ENCODE results near the gene CRB1.

Gene CRB1

GRCh38 chr1:197462539-197462938 lies 194.5 kb downstream of the CRB1 start:
- no peak for TF ChIP-seq EZH2phosphoT487 (IDR thresholded peaks at IDR 0.05; ENCODE audit: borderline replicate concordance)
- no peak for TF ChIP-seq CTCF (conservative IDR thresholded peaks at IDR 0.05; ENCODE audit: low read length)
- Histone ChIP-seq H3K36me3 (ENCODE audit: insufficient read depth, low read length) (no peaks in the 10 kb centered on the region), H3K9me3 (ENCODE audit: insufficient read depth, low read depth, low read length) (no peaks in the 10 kb centered on the region), H3K4me1 (ENCODE audit: insufficient read depth, low read length, poor library complexity, severe bottlenecking) (peaks cover 62% of the 10 kb centered on the region), H3K4me3 (ENCODE audit: low read length, poor library complexity, severe bottlenecking) (no peak overlapping the region), H3K27me3 (ENCODE audit: insufficient read depth, low read length, poor library complexity, severe bottlenecking) (no peaks in the 10 kb centered on the region), H3K79me2 (ENCODE audit: insufficient read depth, low read length) (no peaks in the 10 kb centered on the region), H3K9ac (ENCODE audit: low read depth, low read length, poor library complexity, severe bottlenecking) (no peak overlapping the region), H3K4me2 (ENCODE audit: low read depth, low read length, poor library complexity, severe bottlenecking) (peak overlapping the region; percentile 22), H4K20me1 (ENCODE audit: insufficient read depth, low read length, poor library complexity, severe bottlenecking) (no peaks in the 10 kb centered on the region), H2AFZ (ENCODE audit: low read length) (peak overlapping the region; percentile 72), H3F3A (ENCODE audit: low read depth) (peaks cover 3% of the 10 kb centered on the region; the same call in 1 of the 2 replicates), H3K9me2 (replicated peaks; ENCODE audit: low read depth, low read length) (no peaks in the 10 kb centered on the region)

- no peak for TF ChIP-seq EZH2phosphoT487 (IDR thresholded peaks at IDR 0.05; ENCODE audit: borderline replicate concordance)
- no peak for TF ChIP-seq CTCF (conservative IDR thresholded peaks at IDR 0.05; ENCODE audit: low read length)
- H3K4me2 ChIP-seq (ENCODE audit: low read depth, low read length, poor library complexity, severe bottlenecking): peak overlapping the region; percentile 22
- H3K27me3 ChIP-seq (ENCODE audit: insufficient read depth, low read length, poor library complexity, severe bottlenecking): no peaks in the 10 kb centered on the region
- no peak overlapping the region for H3K4me3 ChIP-seq (ENCODE audit: low read length, poor library complexity, severe bottlenecking)
- H3K79me2 ChIP-seq (ENCODE audit: insufficient read depth, low read length): no peaks in the 10 kb centered on the region
- peaks cover 3% of the 10 kb centered on the region; the same call in 1 of the 2 replicates for H3F3A ChIP-seq (ENCODE audit: low read depth)
- H3K9me2 ChIP-seq (replicated peaks; ENCODE audit: low read depth, low read length): no peaks in the 10 kb centered on the region
- H4K20me1 ChIP-seq (ENCODE audit: insufficient read depth, low read length, poor library complexity, severe bottlenecking): no peaks in the 10 kb centered on the region
- H3K4me1 ChIP-seq (ENCODE audit: insufficient read depth, low read length, poor library complexity, severe bottlenecking): peaks cover 68% of the 10 kb centered on the region
- H3K9me3 ChIP-seq (ENCODE audit: insufficient read depth, low read depth, low read length): no peaks in the 10 kb centered on the region
- peak overlapping the region; percentile 72 for H2AFZ ChIP-seq (ENCODE audit: low read length)
- no peaks in the 10 kb centered on the region for H3K36me3 ChIP-seq (ENCODE audit: insufficient read depth, low read length)
- H3K9ac ChIP-seq (ENCODE audit: low read depth, low read length, poor library complexity, severe bottlenecking): no peak overlapping the region
Measured at GRCh38 chr1:197463142-197463541, 195.1 kb downstream of the CRB1 start.

GRCh38 chr1:197464044-197464443 lies 196.0 kb downstream of the CRB1 start:
- Histone ChIP-seq H3K9me2 (replicated peaks; ENCODE audit: low read depth, low read length) (no peaks in the 10 kb centered on the region), H3K4me3 (ENCODE audit: low read length, poor library complexity, severe bottlenecking) (no peak overlapping the region), H3K79me2 (ENCODE audit: insufficient read depth, low read length) (no peaks in the 10 kb centered on the region), H3K9ac (ENCODE audit: low read depth, low read length, poor library complexity, severe bottlenecking) (no peak overlapping the region), H3K9me3 (ENCODE audit: insufficient read depth, low read depth, low read length) (no peaks in the 10 kb centered on the region), H3K4me1 (ENCODE audit: insufficient read depth, low read length, poor library complexity, severe bottlenecking) (peaks cover 77% of the 10 kb centered on the region), H3K27me3 (ENCODE audit: insufficient read depth, low read length, poor library complexity, severe bottlenecking) (no peaks in the 10 kb centered on the region), H3K4me2 (ENCODE audit: low read depth, low read length, poor library complexity, severe bottlenecking) (no peak overlapping the region), H4K20me1 (ENCODE audit: insufficient read depth, low read length, poor library complexity, severe bottlenecking) (no peaks in the 10 kb centered on the region), H3F3A (ENCODE audit: low read depth) (peaks cover 3% of the 10 kb centered on the region; the same call in 1 of the 2 replicates), H2AFZ (ENCODE audit: low read length) (no peak overlapping the region), H3K36me3 (ENCODE audit: insufficient read depth, low read length) (no peaks in the 10 kb centered on the region)
- TF ChIP-seq CTCF (conservative IDR thresholded peaks at IDR 0.05; ENCODE audit: low read length): no peak
- no peak for TF ChIP-seq EZH2phosphoT487 (IDR thresholded peaks at IDR 0.05; ENCODE audit: borderline replicate concordance)

Data from Loucy (cell line).